NOMO-1 (cell line): ENCODE measurements around the gene CLNK.

ENCODE experiments used
- DNase-seq, 2 experiments: peaks; one replicate each; lab custom pipeline; 2025; ENCODE audit not compliant: unreplicated experiment in 2 of 2; lab: John Stamatoyannopoulos, UW

The CLNK gene

DNA sequence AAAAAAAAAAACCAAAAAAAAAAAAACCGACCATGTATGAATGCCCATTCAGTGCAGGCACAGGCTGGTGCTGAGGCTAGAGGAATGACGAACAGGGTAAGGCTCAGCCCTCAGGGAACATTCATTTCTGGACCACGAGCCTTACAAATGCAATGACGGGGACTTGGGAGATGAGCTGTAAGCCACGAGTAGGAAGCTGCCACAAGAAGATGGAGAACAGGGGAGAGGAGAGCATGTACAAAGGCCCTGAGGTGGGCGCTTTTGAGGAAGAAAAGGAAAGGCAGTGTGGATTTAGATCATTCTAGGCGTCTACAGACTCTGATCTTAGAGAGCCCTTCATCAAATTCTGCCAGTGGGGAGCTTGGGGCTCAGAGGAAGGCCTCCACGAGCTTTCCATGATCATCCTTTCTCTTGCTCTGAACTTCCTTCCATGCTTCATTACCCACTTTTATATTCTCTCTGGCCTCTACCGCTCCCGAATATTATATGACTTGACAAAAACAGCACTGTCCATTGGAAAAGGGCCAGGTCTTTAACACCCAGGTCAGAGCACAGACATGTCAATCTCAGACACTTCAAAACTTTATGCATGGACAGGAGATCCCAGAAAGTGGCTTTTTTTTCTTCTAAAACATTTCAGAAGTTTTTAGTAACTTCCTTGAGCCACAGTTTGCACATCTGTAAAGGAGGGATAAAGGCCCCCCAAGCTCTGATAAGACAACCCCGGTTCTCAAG, 224.1 kb downstream of the CLNK start:
- no peak for DNase-seq

DNA sequence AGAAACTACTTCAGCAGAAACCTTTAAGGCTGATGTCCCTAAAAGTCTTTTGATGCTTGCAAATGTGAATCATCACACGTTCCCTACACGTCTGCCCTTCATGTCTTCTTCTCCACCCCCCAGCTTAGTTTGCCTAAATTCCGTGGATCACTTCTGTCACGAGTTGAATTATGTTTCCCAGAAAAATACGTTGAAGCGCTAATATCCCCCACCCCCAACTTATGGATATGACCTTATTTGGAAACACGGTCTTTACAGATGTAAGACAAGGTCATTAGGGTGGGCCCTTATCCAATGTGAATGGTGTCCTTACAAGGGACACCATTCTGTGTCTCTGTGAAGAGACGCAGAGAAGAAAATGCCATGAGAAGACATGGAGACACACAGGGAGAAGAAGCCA, 225.3 kb downstream of the CLNK start:
- DNase-seq: no peak

DNA sequence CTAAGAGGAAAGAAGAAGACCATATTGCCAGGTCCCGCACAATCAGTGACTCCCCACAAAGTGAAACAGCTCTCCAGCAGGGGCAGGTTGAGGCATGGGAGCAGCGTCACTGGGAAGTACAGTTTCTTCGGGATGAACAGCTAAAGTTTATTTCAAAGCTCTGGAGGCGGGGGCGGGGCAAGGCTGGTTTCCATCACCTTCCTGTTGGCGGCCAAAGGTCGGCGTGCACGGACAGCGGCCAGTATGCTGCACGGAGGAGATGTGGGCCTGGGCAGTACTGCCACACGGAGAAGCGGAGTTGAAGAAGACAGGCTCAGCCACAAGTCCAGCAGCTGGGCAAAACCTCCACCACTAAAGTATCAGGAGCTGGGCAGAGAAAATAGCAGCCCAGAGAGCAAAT, 226.4 kb downstream of the CLNK start:
- no peak for DNase-seq

DNA sequence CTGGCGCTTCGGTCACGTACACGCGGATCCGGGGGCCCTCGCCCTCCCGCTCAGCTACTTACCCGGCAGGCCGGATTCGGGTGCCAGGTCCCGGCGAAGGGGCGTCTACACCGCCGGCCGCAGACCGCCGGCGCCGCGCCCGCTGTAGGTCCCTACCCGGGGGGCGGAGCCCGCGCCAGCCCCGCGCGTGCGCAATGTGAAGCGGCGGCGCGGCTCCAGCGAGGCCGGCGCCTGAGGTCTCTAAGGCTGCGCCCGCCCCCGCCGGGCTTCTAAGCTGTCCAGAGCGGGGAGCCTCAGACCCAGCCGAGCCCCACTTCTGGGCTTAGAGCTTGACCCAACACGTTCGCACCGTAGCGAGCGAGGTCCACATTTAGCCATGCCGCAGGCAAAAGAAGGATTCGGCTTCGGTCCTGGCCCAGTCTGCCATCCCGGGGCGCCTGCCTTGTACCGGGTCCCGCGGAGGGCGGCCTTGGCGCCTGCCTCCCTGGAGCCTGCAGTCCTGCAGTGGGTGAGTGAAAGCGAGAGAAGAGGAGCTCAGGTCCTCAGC, 227.2 kb downstream of the CLNK start, which contains the start of gene ZNF518B:
ZNF518B (minus strand) TSS at position 172 of the 547 bp plus-strand sequence. CDS start 11,098 bp downstream, outside the sequence.
- DNase-seq: peak; percentile 16 to 27

DNA sequence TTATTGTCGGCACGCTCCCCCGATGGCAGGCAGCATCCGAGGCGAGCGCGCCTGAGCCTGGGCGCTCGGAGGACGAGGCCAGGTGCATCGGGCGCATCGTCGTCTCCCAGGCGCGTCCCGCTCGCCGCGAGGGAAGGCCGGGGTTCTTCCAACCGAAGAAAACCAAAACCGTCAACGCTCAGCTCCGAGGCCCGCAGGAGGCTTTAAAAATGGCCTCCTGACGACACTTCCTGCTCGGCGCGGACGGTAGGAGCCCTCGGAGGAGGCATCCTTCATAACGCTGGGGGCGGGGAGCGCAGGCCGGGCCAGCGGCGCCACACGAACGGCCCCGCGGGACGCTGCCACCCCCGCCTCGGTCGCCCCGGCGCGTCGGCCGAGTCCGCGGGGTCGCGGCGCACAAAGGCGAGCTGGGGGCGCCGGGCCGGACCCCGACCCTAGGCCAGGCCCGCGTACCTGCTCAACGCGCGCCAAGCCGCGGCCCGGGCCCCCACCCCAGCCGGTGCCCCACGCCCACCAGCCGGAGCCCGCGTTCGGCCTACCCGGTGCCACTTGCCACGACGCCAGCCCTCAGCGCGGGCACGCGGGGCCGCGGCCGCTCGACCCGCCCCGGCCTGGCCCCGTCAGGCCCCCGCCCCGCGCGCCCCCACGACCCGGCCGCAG, 227.8 kb downstream of the CLNK start:
- peak; percentile 15 to 43 for DNase-seq

DNA sequence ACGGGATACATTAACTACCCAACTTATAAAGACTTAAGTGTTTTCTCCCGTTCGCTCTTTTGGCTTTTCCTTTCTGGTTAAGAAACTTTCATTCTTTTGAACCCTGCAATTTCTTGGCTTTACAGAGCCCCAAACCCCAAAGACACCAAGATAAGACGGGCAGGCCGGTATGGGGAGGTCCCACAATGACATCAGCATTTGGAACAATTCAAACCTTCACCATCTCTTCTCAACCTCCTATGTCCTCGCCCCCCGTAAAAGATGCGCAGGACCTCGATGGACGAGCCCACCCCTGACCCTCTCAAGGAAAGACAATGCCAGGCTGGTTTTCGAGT, 228.3 kb downstream of the CLNK start:
- no peak for DNase-seq

DNA sequence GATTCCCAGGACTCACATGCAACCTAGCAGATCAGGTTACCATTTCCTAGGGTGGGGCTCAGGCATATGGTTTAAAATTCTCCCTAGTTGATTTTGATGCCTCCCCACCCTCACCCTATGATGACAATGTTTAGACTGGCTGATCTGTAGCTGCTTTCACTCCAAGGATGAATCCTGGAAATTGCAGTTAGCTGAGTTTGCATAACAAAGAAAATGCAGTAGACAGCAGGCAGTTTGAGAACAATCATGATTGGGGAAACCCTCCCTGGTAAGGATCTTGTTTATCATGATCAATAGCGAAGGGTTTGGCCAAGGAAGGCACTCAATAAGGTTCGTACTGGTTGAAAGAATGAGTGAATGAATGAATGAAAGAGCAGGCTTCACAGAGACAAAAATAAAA, 229.4 kb downstream of the CLNK start:
- DNase-seq: no peak

DNA sequence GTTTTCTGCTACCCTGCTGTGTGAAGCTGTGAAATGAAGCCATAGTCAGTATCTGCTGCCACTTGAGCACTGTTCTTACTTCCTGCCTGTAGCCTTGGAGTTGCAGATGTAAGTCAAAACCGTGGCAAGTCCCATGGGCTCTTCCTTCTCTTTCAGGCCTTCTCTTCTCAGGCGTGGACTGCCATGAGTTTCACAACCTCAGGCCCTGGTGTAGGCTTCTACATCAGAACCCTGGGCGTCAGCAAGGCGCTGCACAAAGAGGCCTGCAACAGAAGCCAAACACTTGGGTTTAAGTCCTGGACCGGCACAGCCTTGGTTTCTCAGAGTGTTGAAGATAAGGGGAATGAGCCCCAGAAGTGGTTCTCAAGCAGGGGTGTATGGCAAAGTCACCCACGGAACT, 229.8 kb downstream of the CLNK start:
- no peak for DNase-seq

DNA sequence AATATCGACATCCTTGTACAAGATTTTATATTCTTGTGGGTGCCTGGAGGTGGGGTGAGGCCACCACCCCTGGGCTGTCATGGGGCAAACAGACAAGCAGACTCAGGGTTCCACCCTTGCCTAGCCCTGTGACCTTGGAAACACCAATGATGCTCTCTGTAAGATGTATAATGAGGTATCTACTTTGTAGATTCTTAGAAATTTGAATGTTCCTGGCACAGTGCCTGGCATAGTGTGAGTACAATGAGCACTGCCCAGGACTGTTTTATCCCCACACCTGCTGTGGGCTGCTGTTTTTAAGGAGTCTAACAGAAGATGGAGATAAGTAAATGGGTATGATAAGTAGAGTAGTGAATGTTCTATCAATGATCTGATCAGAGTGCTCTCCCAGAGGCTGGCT, 230.4 kb downstream of the CLNK start:
- no peak for DNase-seq

DNA sequence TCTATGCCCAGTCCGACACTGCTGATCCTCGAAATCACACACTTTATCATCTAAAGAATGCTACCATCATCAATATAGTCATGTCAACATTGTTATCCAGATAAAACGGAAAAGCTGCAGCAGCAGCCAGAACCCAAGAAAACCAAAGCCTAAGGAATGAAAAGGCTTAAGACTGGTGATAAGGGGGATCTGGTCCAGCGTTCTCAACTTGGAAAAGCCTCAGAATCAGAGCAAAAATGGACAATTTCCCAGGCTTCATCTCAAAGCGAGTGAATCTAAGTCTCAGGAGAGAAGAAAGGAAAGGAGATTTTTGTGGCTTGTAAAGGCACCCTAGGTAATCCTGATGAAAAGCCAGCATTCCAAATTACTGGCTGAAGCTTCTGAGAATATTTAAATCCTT, 235.6 kb downstream of the CLNK start:
- no peak for DNase-seq

DNA sequence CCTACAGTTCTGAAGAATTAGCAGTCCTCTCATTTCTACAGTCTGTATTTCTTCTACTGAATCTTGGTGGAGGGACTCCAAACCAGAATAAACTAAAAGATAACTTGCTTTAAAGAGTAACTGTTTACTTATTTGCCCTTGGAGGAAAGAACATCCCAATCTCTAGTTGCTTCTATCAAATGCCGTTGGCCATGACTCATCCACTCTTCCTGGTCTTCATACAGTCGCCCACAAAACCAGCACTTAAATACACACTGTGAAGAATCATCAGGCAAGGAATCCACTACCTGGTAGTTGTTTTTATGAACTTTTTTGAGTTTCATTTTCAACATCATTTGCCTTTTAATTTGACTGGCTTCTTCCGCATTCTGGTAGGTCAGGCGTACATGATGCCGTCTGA, 241.6 kb downstream of the CLNK start:
- no peak for DNase-seq

DNA sequence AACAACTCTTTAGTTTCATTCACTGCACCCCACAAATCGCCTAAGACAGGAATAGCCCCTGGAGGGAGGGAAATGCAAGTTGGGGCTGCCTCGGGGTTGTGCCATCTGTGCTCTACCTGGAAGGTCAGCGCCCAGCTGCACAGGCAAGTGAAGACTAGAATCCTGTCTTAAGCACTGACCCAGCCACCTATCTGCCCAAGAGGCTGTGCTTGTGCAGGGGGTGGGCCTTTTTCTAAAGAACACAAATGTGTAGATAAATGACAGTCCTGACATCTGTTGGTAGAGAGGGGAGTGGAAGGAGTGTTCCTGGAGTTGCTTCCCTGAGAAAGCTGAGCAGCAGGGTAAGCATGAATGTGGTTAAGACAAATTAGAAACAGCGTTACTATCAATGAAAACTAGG, 243.1 kb downstream of the CLNK start:
- DNase-seq: no peak

DNA sequence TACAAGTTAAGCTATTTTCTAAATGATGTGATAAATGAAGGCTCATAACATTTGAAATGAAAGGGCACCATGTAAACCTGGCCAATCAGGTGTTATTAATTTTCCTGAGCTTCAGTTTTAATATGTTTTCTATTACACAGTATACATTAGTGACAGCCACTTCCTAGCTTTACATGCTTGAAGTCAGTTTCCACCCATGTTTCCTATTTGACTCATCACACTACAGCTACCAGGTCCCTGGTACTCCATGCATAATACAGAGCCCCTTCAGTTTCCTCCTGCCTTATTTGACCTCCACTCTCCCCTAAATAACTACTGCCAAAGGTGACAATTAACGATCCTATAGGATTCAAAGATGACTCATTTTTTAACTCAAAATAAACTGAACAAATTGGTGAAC, 245.6 kb downstream of the CLNK start:
- no peak for DNase-seq

DNA sequence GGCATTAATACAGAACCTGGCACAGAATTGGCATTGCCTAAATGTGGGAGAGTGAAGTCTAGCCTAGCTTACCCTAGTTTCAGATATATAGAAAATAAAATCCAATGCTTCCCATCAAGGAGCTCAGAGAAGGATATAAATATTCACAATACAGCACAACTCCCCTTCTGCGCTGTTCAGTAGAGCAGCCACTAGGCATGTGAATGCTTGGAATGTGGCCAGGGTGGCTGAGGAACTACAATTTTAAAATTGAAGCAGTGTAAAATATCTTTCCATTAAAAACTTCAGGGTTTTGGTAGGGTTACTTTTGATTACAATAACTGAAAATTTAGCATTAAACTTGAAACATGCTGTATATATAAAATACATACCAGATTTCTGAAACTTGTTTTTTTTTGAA, 246.8 kb downstream of the CLNK start:
- DNase-seq: no peak
